OCI-LY3 (cell line): ENCODE results near the gene FES.
A peak's percentile ranks its signal among the peaks of the same experiment; 100 is the strongest.

Experiments used
- H2AFZ ChIP-seq: fragments of 200-600, 300-600 bp; shearing (Covaris generic); 2 replicates; pipeline ENCODE4 v1.6.0; 2014; ENCODE audit warnings: antibody characterized with exemption, low read depth, low read length
- H3K27ac ChIP-seq: fragments of 200-600, 300-600 bp; sonication (generic); 2 replicates; pipeline ENCODE4 v1.5.1; 2014; ENCODE audit warnings: mild to moderate bottlenecking, low read length, moderate library complexity, mixed read lengths
- H3K27me3 ChIP-seq: fragments of 200-600, 300-600 bp; sonication (generic); 2 replicates; pipeline ENCODE4 v1.6.1; 2014; ENCODE audit warnings: low read depth, low read length, mixed read lengths
- H3K36me3 ChIP-seq: fragments of 200-600, 300-600 bp; sonication (generic); replicated peaks from 2 replicates; pipeline ENCODE3; 2014; ENCODE audit warnings: low read depth, low read length, mixed read lengths
- H3K4me1 ChIP-seq: fragments of 300-600, 200-600 bp; sonication (generic); 2 replicates; pipeline ENCODE4 v1.6.1; 2014; ENCODE audit warnings: low read length, mixed read lengths
- H3K4me2 ChIP-seq: fragments of 200-600, 300-600 bp; sonication (generic); 2 replicates; pipeline ENCODE4 v1.6.1; 2014; ENCODE audit warnings: low read length, mixed read lengths
- H3K4me3 ChIP-seq: fragments of 300-600, 200-600 bp; sonication (generic); 2 replicates; pipeline ENCODE4 v1.5.1; 2014; ENCODE audit warnings: antibody characterized with exemption, mild to moderate bottlenecking, low read length, moderate library complexity
- H3K79me2 ChIP-seq: fragments of 300-600, 200-600 bp; shearing (Covaris generic); 2 replicates; pipeline ENCODE4 v1.6.1; 2014; ENCODE audit warnings: mild to moderate bottlenecking, low read length, mixed read lengths
- H3K9ac ChIP-seq: fragments of 300-600, 200-600 bp; shearing (Covaris generic); 2 replicates; pipeline ENCODE4 v1.6.0; 2014; ENCODE audit warnings: mild to moderate bottlenecking, low read length, moderate library complexity
- H3K9me3 ChIP-seq: fragments of 200-600, 300-600 bp; shearing (Covaris generic); 2 replicates; pipeline ENCODE4 v1.6.1; 2014; ENCODE audit warnings: low read length, mixed read lengths; ENCODE audit not compliant: insufficient read depth
- H4K20me1 ChIP-seq: fragments of 200-600, 300-600 bp; sonication (generic); 2 replicates; pipeline ENCODE4 v1.6.1; 2016; ENCODE audit warnings: low read length, mixed read lengths; ENCODE audit not compliant: insufficient read depth
- CTCF ChIP-seq: fragments of 200-600, 300-600 bp; sonication (generic); IDR thresholded peaks from 2 replicates; pipeline ENCODE4 v1.5.1; 2014; ENCODE audit warnings: antibody characterized with exemption, low read length, low read depth
- EZH2phosphoT487 ChIP-seq: fragments of 200-600 bp; shearing (Covaris generic); IDR thresholded peaks from 2 replicates; pipeline ENCODE4 v1.6.1; 2018; ENCODE audit warnings: antibody characterized with exemption, mixed run types, low read depth

FES gene

DNA sequence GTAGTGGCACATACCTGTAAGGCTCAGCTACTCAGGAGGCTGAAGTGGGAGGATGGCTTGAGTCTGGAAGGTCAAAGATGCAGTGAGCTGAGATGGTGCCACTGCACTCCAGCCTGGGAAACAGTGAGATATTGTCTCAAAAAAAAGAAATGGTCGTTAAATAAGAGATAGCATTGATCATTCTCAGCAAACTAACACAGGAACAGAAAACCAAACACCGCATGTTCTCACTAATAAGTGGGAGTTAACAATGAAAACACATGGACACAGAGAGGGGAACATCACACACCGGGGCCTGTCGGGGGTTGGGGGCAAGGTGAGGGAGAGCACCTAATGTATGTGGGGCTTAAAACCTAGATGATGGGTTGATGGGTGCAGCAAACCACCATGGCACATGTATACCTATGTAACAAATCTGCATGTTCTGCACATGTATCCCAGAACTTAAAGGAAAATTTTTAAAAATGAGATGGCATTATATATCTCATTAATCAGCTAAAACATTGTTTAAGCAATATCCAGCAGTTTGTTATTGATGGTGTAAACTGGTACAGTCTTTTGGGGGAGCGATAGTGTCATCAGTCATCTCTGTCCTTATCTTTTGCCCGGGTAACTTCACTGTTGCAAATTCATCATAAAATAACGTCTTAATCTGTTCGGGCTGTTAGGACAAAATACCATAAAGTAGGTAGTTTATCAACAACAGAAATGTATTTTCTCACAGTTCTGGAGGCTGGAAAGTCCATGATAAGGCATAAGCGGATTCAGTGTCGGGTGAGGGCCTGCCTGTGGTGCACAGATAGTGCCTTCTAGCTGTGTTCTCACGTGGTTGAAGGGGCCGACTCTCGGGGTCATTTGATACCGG, 17.1 kb downstream of the FES start:
- no peak overlapping the region for H3K27ac ChIP-seq

GRCh38 chr15:90902040-90902839, 17.9 kb downstream of the FES start:
- H2AFZ ChIP-seq: peak overlapping the region; percentile 96
- no peaks in the 10 kb centered on the region for H4K20me1 ChIP-seq
- H3K79me2 ChIP-seq: no peaks in the 10 kb centered on the region
- H3K9me3 ChIP-seq: no peaks in the 10 kb centered on the region
- H3K9ac ChIP-seq: peak overlapping the region; percentile 64
- no peaks in the 10 kb centered on the region for H3K27me3 ChIP-seq
- H3K4me3 ChIP-seq: peak overlapping the region; percentile 97
- peaks cover 15% of the 10 kb centered on the region for H3K4me1 ChIP-seq
- H3K4me2 ChIP-seq: peak overlapping the region; percentile 77
- TF ChIP-seq EZH2phosphoT487 (no peak), CTCF (peak; percentile 94)
- H3K36me3 ChIP-seq: peaks cover 5% of the 10 kb centered on the region
- peak overlapping the region; percentile 36 for H3K27ac ChIP-seq

More for the DNA sequence above, 17.1 kb downstream of the FES start:
- no peaks in the 10 kb centered on the region for H3K79me2 ChIP-seq
- peak overlapping the region; percentile 97 for H3K4me3 ChIP-seq
- H3K27me3 ChIP-seq: no peaks in the 10 kb centered on the region
- H3K4me2 ChIP-seq: peak overlapping the region; percentile 77
- TF ChIP-seq CTCF (no peak), EZH2phosphoT487 (no peak)
- peaks cover 23% of the 10 kb centered on the region for H3K4me1 ChIP-seq
- 0 out of 2 replicates have a peak overlapping the region, but pooled peaks have one; percentile 96 for H2AFZ ChIP-seq
- no peaks in the 10 kb centered on the region for H3K9me3 ChIP-seq
- peaks cover 3% of the 10 kb centered on the region for H3K36me3 ChIP-seq
- H3K9ac ChIP-seq: peak overlapping the region; percentile 64
- H4K20me1 ChIP-seq: no peaks in the 10 kb centered on the region

- Histone ChIP-seq H3K4me1 (peaks cover 14% of the 10 kb centered on the region), H3K79me2 (no peaks in the 10 kb centered on the region), H3K27me3 (no peaks in the 10 kb centered on the region), H2AFZ (peak within 1 kb of the TSS; percentile 96), H3K9ac (peak within 1 kb of the TSS; percentile 75), H3K4me3 (peak within 1 kb of the TSS; percentile 97), H3K36me3 (peaks cover 8% of the 10 kb centered on the region), H3K9me3 (no peaks in the 10 kb centered on the region), H3K4me2 (peak within 1 kb of the TSS; percentile 81), H4K20me1 (no peaks in the 10 kb centered on the region), H3K27ac (peak within 1 kb of the TSS; percentile 36)
- no peak for TF ChIP-seq EZH2phosphoT487
- TF ChIP-seq CTCF: no peak
These were observed 18.8 kb downstream of the FES start, which contains the start of gene MAN2A2 for GRCh38 chr15:90902840-90903732. TSS of gene MAN2A2 (plus strand) at chr15:90903302. CDS start at chr15:90904208, 906 bp downstream.
